K562 (cell line): ENCODE measurements around the gene MON2. TPM values are rescaled to one million over a fixed set of nuclear protein-coding genes. Genes with fewer than 3 reads are reported as not detected.
A peak's percentile ranks its signal among the peaks of the same experiment; 100 is the strongest.

Source experiments
- CTBP1 ChIP-seq: fragments of 450-650 bp; IDR thresholded peaks from 2 replicates; pipeline ENCODE4 v1.6.1; 2016; ENCODE audit warnings: borderline replicate concordance
- DIDO1 ChIP-seq: fragments of 450-650 bp; IDR thresholded peaks from 2 replicates; pipeline ENCODE4 v1.6.1; 2016; ENCODE audit warnings: low read depth, missing biosample characterization, missing genetic modification characterization
- ELF2 ChIP-seq: fragments of 250-450 bp; sonication (Bioruptor Pico); IDR thresholded peaks from 2 replicates; pipeline ENCODE4 v1.5.0; 2021; ENCODE audit warnings: mild to moderate bottlenecking
- KAT8 ChIP-seq: fragments of 450-650 bp; IDR thresholded peaks from 2 replicates; pipeline ENCODE4 v1.6.1; 2016; ENCODE audit warnings: low read depth, mild to moderate bottlenecking
- MECOM ChIP-seq: fragments of 250-450 bp; sonication (Bioruptor Pico); IDR thresholded peaks from 2 replicates; pipeline ENCODE4 v1.8.0; 2022; ENCODE audit warnings: inconsistent platforms
- MYC ChIP-seq, 2 experiments: fragments of 250-450 bp in 1 of 2; sonication (Bioruptor Pico) in 1 of 2; IDR thresholded peaks; 2 replicates each; pipeline versions ENCODE4 v1.5.1 to v1.6.1; 2012 to 2021; ENCODE audit warnings: low read depth in 2 of 2, borderline replicate concordance in 1 of 2, improper control_type of control experiment in 1 of 2, low read length in 1 of 2, mild to moderate bottlenecking in 1 of 2, moderate library complexity in 1 of 2
- PTRF ChIP-seq: fragments of 450-650 bp; IDR thresholded peaks from 2 replicates; pipeline ENCODE4 v1.6.1; 2016; ENCODE audit warnings: mild to moderate bottlenecking, missing genetic modification characterization, missing compliant biosample characterization
- PYGO2 ChIP-seq: fragments of 450-650 bp; IDR thresholded peaks from 2 replicates; pipeline ENCODE4 v1.6.1; 2016; ENCODE audit warnings: mild to moderate bottlenecking, missing genetic modification characterization, moderate library complexity, missing compliant biosample characterization
- RB1 ChIP-seq: fragments of 450-650 bp; IDR thresholded peaks from 2 replicates; pipeline ENCODE4 v1.6.1; 2017; ENCODE audit warnings: low read depth, mild to moderate bottlenecking
- SAFB ChIP-seq: fragments of 200-400 bp; formaldehyde crosslinking; IDR thresholded peaks from 2 replicates; pipeline ENCODE4 v1.6.1; 2017; ENCODE audit warnings: low read depth, low read length, borderline replicate concordance
- SRF ChIP-seq, 2 experiments: fragments of 250-450, 450-650 bp in 1 of 2; sonication (Bioruptor Pico) in 1 of 2; sonication (generic) in 1 of 2; formaldehyde crosslinking; IDR thresholded peaks; 2 replicates each; pipeline versions ENCODE4 v1.5.0 to v1.5.1; 2020 to 2022; ENCODE audit warnings: mild to moderate bottlenecking in 1 of 2, missing genetic modification reagents in 1 of 2
- TEAD4 ChIP-seq, 2 experiments: sonication (generic) in 1 of 2; formaldehyde crosslinking in 1 of 2; IDR thresholded peaks; 2 replicates each; pipeline versions ENCODE4 v1.6.1 to v1.8.0; 2012 to 2022; ENCODE audit warnings: borderline replicate concordance in 1 of 2, inconsistent platforms in 1 of 2, low read length in 1 of 2, mild to moderate bottlenecking in 1 of 2, missing genetic modification reagents in 1 of 2
- ZBTB7A ChIP-seq: IDR thresholded peaks from 2 replicates; pipeline ENCODE4 v1.6.1; 2011; ENCODE audit warnings: low read depth, mild to moderate bottlenecking, low read length, moderate library complexity, borderline replicate concordance; ENCODE audit not compliant: control insufficient read depth
- ZBTB8A ChIP-seq: fragments of 450-650 bp; IDR thresholded peaks from 2 replicates; pipeline ENCODE4 v1.6.1; 2018; ENCODE audit warnings: mild to moderate bottlenecking, moderate library complexity; ENCODE audit not compliant: partially characterized antibody
- ZNF324 ChIP-seq: fragments of 250-450 bp; sonication (Bioruptor Pico); IDR thresholded peaks from 2 replicates; pipeline ENCODE4 v1.4.0; 2020; ENCODE audit warnings: mild to moderate bottlenecking
- ZNF79 ChIP-seq: fragments of 250-450 bp; sonication (Bioruptor Pico); IDR thresholded peaks from 2 replicates; pipeline ENCODE4 v1.4.0; 2020; ENCODE audit warnings: low read depth, mild to moderate bottlenecking, moderate library complexity
- polyA plus RNA-seq, 8 experiments: library from polyadenylated mRNA; depleted of rRNA in 4 of 8; stranded (reverse) in 5 of 8; unstranded in 3 of 8; fragments of >200 nt; fragmentation: Nextera tagmentation in 2 of 8; fragmentation: Illumina TruSeq in 1 of 8; extraction: Ambion mirVana in 2 of 8; extraction: Trizol in 1 of 8; gene quantifications; 2 replicates each; pipeline versions ENCODE4 v1.2.1 to v1.2.3, GENCODE V29; 2011 to 2014; ENCODE audit warnings: inconsistent platforms in 1 of 8, missing spikeins in 1 of 8
- total RNA-seq, 7 experiments: library from RNA; depleted of rRNA in 6 of 7; stranded (reverse); fragments of >200 nt in 6 of 7; fragmentation: Illumina TruSeq in 2 of 7; extraction: Trizol in 2 of 7; gene quantifications; 2 replicates each; pipeline versions ENCODE4 v1.2.1 to v1.2.3, GENCODE V29; 2011 to 2021; ENCODE audit warnings: low replicate concordance in 1 of 7
- TF ChIP-seq, protein P1 (sequence below): fragments of 450-650 bp; IDR thresholded peaks from 2 replicates; pipeline ENCODE4 v1.6.1; 2017; ENCODE audit warnings: mild to moderate bottlenecking, moderate library complexity
- TF ChIP-seq, protein P2 (sequence below): fragments of 250-450 bp; sonication (Bioruptor Pico); IDR thresholded peaks from 2 replicates; pipeline ENCODE4 v1.4.0; 2020
- TF ChIP-seq, protein P3 (sequence below): sonication (generic); formaldehyde crosslinking; IDR thresholded peaks from 2 replicates; pipeline ENCODE4 v1.8.0; 2022; ENCODE audit warnings: missing genetic modification reagents, mild to moderate bottlenecking, borderline replicate concordance

Gene MON2
- total and polyA plus RNA-seq, 9 of the 15 experiments (the other 6 are each of a cell fraction or from before 2014, with no cell fraction given): 3.6 to 31.6 (median 16.8) TPM

DNA sequence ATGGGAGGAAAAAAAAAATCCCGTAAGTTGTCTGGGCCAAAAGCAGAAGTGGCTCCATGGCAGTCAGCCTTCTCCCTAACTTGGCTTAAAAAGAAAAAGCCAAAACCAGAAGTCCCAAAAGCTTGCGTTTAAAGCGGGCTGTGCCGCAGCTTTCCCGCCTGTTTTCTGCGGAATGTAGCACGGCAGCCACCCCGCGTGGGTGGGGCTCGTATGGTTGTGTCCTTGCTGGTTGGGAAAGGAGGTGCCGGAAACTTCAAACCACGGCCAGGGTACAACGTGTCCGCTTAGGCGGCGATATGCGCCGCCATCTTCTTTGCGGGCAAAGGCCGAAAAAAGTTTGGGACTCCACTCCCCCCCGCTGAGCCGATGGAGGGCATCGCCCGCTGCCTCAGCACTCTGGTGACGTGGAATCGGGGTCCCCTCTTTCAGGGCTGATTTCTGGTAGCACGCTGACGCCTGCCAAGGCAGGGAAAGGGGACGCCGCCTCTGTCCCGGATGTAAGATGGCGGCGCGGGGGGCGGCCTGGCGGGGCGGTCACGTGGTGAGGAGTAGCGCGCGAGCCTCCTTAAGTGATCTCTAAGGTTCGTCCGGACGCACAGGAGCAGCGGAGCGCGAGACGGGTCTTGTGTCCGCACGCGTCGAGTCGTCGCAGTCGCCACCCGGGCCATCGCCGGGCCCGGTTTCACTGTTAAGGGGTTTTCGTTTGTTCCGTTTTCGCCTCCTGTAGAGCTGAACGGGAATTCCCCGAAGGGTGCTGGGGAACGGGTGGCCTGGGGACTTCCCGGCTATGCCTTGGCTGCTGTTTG is 135.8 kb downstream of the MON2 start (continued):
- TF ChIP-seq MYC (IDR thresholded peaks at IDR 0.05; ENCODE audit: low read depth, low read length): peak; percentile 97
- TF ChIP-seq MYC (CRISPR knock-in tag; IDR thresholded peaks at IDR 0.05; ENCODE audit: borderline replicate concordance, low read depth): peak; percentile 99
- peak; percentile 75 for TF ChIP-seq TEAD4 (IDR thresholded peaks at IDR 0.05; ENCODE audit: low read length)
- TF ChIP-seq TEAD4 (CRISPR knock-in tag; IDR thresholded peaks at IDR 0.05; ENCODE audit: borderline replicate concordance): peak; percentile 91; the same call in 1 of the 2 replicates
- peak in 1 of 2 experiments; percentile 4; a peak in 2 of 4 replicates for TF ChIP-seq SRF (CRISPR knock-in tag; IDR thresholded peaks at IDR 0.05)
- TF ChIP-seq, protein P1, sequence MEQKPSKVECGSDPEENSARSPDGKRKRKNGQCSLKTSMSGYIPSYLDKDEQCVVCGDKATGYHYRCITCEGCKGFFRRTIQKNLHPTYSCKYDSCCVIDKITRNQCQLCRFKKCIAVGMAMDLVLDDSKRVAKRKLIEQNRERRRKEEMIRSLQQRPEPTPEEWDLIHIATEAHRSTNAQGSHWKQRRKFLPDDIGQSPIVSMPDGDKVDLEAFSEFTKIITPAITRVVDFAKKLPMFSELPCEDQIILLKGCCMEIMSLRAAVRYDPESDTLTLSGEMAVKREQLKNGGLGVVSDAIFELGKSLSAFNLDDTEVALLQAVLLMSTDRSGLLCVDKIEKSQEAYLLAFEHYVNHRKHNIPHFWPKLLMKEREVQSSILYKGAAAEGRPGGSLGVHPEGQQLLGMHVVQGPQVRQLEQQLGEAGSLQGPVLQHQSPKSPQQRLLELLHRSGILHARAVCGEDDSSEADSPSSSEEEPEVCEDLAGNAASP: no peak
- peak; percentile 56 for TF ChIP-seq RB1
- no peak for TF ChIP-seq PTRF (tag)
- TF ChIP-seq ZNF79 (CRISPR knock-in tag): no peak
- TF ChIP-seq CTBP1: peak; percentile 13; the same call in 1 of the 2 replicates
- peak; percentile 97 for TF ChIP-seq KAT8
- peak; percentile 21; the same call in 1 of the 2 replicates for TF ChIP-seq PYGO2 (tag)
- TF ChIP-seq, protein P2, sequence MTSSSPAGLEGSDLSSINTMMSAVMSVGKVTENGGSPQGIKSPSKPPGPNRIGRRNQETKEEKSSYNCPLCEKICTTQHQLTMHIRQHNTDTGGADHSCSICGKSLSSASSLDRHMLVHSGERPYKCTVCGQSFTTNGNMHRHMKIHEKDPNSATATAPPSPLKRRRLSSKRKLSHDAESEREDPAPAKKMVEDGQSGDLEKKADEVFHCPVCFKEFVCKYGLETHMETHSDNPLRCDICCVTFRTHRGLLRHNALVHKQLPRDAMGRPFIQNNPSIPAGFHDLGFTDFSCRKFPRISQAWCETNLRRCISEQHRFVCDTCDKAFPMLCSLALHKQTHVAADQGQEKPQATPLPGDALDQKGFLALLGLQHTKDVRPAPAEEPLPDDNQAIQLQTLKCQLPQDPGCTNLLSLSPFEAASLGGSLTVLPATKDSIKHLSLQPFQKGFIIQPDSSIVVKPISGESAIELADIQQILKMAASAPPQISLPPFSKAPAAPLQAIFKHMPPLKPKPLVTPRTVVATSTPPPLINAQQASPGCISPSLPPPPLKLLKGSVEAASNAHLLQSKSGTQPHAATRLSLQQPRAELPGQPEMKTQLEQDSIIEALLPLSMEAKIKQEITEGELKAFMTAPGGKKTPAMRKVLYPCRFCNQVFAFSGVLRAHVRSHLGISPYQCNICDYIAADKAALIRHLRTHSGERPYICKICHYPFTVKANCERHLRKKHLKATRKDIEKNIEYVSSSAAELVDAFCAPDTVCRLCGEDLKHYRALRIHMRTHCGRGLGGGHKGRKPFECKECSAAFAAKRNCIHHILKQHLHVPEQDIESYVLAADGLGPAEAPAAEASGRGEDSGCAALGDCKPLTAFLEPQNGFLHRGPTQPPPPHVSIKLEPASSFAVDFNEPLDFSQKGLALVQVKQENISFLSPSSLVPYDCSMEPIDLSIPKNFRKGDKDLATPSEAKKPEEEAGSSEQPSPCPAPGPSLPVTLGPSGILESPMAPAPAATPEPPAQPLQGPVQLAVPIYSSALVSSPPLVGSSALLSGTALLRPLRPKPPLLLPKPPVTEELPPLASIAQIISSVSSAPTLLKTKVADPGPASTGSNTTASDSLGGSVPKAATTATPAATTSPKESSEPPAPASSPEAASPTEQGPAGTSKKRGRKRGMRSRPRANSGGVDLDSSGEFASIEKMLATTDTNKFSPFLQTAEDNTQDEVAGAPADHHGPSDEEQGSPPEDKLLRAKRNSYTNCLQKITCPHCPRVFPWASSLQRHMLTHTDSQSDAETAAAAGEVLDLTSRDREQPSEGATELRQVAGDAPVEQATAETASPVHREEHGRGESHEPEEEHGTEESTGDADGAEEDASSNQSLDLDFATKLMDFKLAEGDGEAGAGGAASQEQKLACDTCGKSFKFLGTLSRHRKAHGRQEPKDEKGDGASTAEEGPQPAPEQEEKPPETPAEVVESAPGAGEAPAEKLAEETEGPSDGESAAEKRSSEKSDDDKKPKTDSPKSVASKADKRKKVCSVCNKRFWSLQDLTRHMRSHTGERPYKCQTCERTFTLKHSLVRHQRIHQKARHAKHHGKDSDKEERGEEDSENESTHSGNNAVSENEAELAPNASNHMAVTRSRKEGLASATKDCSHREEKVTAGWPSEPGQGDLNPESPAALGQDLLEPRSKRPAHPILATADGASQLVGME: 0 out of 2 replicates have a peak, but pooled peaks have one; percentile 40
- no peak for TF ChIP-seq ZBTB8A
- TF ChIP-seq MECOM (CRISPR knock-in tag): no peak
- 0 out of 2 replicates have a peak, but pooled peaks have one; percentile 56 for TF ChIP-seq DIDO1 (tag)
- TF ChIP-seq SAFB: no peak
- TF ChIP-seq ZBTB7A: no peak
- TF ChIP-seq ELF2 (CRISPR knock-in tag): peak; percentile 80
- peak; percentile 41; the same call in 1 of the 2 replicates for TF ChIP-seq ZNF324 (CRISPR knock-in tag)
- TF ChIP-seq, protein P3, sequence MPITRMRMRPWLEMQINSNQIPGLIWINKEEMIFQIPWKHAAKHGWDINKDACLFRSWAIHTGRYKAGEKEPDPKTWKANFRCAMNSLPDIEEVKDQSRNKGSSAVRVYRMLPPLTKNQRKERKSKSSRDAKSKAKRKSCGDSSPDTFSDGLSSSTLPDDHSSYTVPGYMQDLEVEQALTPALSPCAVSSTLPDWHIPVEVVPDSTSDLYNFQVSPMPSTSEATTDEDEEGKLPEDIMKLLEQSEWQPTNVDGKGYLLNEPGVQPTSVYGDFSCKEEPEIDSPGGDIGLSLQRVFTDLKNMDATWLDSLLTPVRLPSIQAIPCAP (CRISPR knock-in tag): peak; percentile 58
